Fibroblast of villous mesenchyme (primary cell): ENCODE data around the gene ERP44. TPM values are rescaled to one million over a fixed set of nuclear protein-coding genes. Genes with fewer than 3 reads are reported as not detected.
"Not testable (repeated sequence)": the region's sequence is repeated elsewhere in the genome, so short reads cannot be mapped to it uniquely, and the experiment has no call there.

Experiments used
- DNase-seq: peaks from one replicate; pipeline ENCODE4 v3.0.0-alpha.2; 2010; ENCODE audit warnings: low read depth
- H3K4me3 ChIP-seq: 2 replicates; pipeline ENCODE4 v1.5.1; 2011; ENCODE audit warnings: low read depth, mild to moderate bottlenecking, low read length
- CTCF ChIP-seq: IDR thresholded peaks from 2 replicates; pipeline ENCODE4 v1.5.1; 2012; ENCODE audit warnings: low read depth, mild to moderate bottlenecking, low read length; ENCODE audit not compliant: insufficient read depth
- total RNA-seq: library from RNA; depleted of rRNA; stranded (reverse); fragments of >200 nt; gene quantifications from 2 replicates; pipeline ENCODE4 v1.2.3, GENCODE V29; 2012

Gene ERP44
- 12.2 and 22.0 TPM in 2 replicates for total RNA-seq

- TF ChIP-seq CTCF: no peak
Measured at GRCh38 chr9:100098887-100099721, at the start of gene ERP44, which contains the start of gene INVS. Gene ERP44, minus strand, starts transcription at chr9:100099000. Its CDS starts 160 bp downstream, at chr9:100098840. Gene INVS, plus strand, starts transcription at chr9:100099243. Its CDS starts 5,279 bp downstream, at chr9:100104522.

GRCh38 chr9:100145976-100146375 is 47.2 kb upstream of the ERP44 start:
- H3K4me3 ChIP-seq, DNase-seq: not testable (repeated sequence)

More at GRCh38 chr9:100098887-100099721, at the start of gene ERP44, which contains the start of gene INVS:
- DNase-seq: peak; percentile 99
- H3K4me3 ChIP-seq: peak within 1 kb of the TSS; percentile 90

GRCh38 chr9:100145167-100145934 is 46.6 kb upstream of the ERP44 start:
- not testable (repeated sequence) for H3K4me3 ChIP-seq, DNase-seq

GRCh38 chr9:100141862-100142261 is 43.1 kb upstream of the ERP44 start:
- DNase-seq, H3K4me3 ChIP-seq: not testable (repeated sequence)

GRCh38 chr9:100140303-100140702 is 41.5 kb upstream of the ERP44 start:
- not testable (repeated sequence) for DNase-seq, H3K4me3 ChIP-seq

- DNase-seq: peak; percentile 3
- H3K4me3 ChIP-seq: not testable (repeated sequence)
- TF ChIP-seq CTCF: peak; percentile 44
Measured at GRCh38 chr9:100136799-100137198, 38.0 kb upstream of the ERP44 start.

GRCh38 chr9:100134731-100135130 is 35.9 kb upstream of the ERP44 start:
- DNase-seq: no peak
- TF ChIP-seq CTCF: no peak
- no peak overlapping the region for H3K4me3 ChIP-seq

GRCh38 chr9:100131875-100132430 is 33.2 kb upstream of the ERP44 start:
- TF ChIP-seq CTCF: no peak
- DNase-seq: no peak
- H3K4me3 ChIP-seq: no peak overlapping the region

- no peak for TF ChIP-seq CTCF
- H3K4me3 ChIP-seq: no peak overlapping the region
- no peak for DNase-seq
Measured at GRCh38 chr9:100131216-100131615, 32.4 kb upstream of the ERP44 start.
